Gastroesophageal sphincter (tissue), 4 donors: ENCODE measurements around the gene PRCP. TPM values are rescaled to one million over a fixed set of nuclear protein-coding genes. Genes with fewer than 3 reads are reported as not detected.
A peak's percentile ranks its signal among the peaks of the same experiment; 100 is the strongest.
"Not testable (repeated sequence)": the region's sequence is repeated elsewhere in the genome, so short reads cannot be mapped to it uniquely, and the experiment has no call there.

Source experiments
- ATAC-seq: fragments of 150-250 bp; one replicate; pipeline ENCODE4 v1.9.1; 2016; ENCODE audit warnings: mild to moderate bottlenecking, moderate library complexity
- H3K27ac ChIP-seq, 4 donors: fragments of 200-600 bp; sonication (generic) in 3 of 4; 1 replicate in 3 of 4; 2 replicates in 1 of 4; pipeline ENCODE4 v1.5.1; 2016 to 2019
- H3K27me3 ChIP-seq: fragments of 200-600 bp; sonication (generic); one replicate; pipeline ENCODE4 v1.5.1; 2019
- H3K36me3 ChIP-seq, 2 donors: fragments of 200-600 bp; sonication (generic); one replicate each; pipeline ENCODE4 v1.5.1; 2019; ENCODE audit warnings: control low read depth in 1 of 2
- H3K4me1 ChIP-seq, 3 donors: fragments of 200-600 bp; sonication (generic); 1 replicate in 2 of 3; 2 replicates in 1 of 3; pipeline ENCODE4 v1.5.1; 2016 to 2019; ENCODE audit warnings: control low read depth in 2 of 3
- H3K4me3 ChIP-seq, 2 donors: fragments of 200-600 bp; sonication (generic); one replicate each; pipeline ENCODE4 v1.5.1; 2019; ENCODE audit warnings: mild to moderate bottlenecking in 1 of 2, moderate library complexity in 1 of 2
- H3K9me3 ChIP-seq, 3 donors: fragments of 200-600 bp; sonication (generic); one replicate each; pipeline ENCODE4 v1.5.1; 2017 to 2019; ENCODE audit warnings: control low read depth in 2 of 3
- EP300 ChIP-seq: sonication (generic); formaldehyde crosslinking; IDR thresholded peaks from one replicate; pipeline ENCODE4 v1.6.1; 2017; ENCODE audit warnings: antibody characterized with exemption, mild to moderate bottlenecking
- POLR2A ChIP-seq, 2 donors: fragments of 450-650 bp; IDR thresholded peaks; one replicate each; pipeline ENCODE4 v1.6.1; 2017; ENCODE audit warnings: antibody characterized with exemption in 2 of 2, mild to moderate bottlenecking in 2 of 2, moderate library complexity in 1 of 2
- POLR2AphosphoS5 ChIP-seq: sonication (generic); formaldehyde crosslinking; IDR thresholded peaks from one replicate; pipeline ENCODE4 v1.6.1; 2017; ENCODE audit warnings: antibody characterized with exemption
- WGBS, 2 donors: methylation state at CpG; one replicate each; pipeline ENCODE4 v1.1.5; 2018; ENCODE audit warnings: low coverage in 1 of 2; 5-methylcytosine and 5-hydroxymethylcytosine counted together
- total RNA-seq, 4 donors: library from RNA; depleted of rRNA; stranded (reverse); fragments of >200 nt; gene quantifications; one replicate each; pipeline ENCODE4 v1.1.0, GENCODE V29; 2016
- TF ChIP-seq, protein P1 (sequence below), 4 experiments: fragments of 200-600 bp in 2 of 4; fragments of 450-650 bp in 2 of 4; sonication (generic) in 1 of 4; IDR thresholded peaks; one replicate each; pipeline ENCODE4 v1.5.1; 2017 to 2019; ENCODE audit warnings: antibody characterized with exemption in 4 of 4, mild to moderate bottlenecking in 2 of 4, moderate library complexity in 2 of 4

The PRCP gene
- total RNA-seq: 10 to 100 TPM; 22.8 to 62.2 (median 42.4) TPM

DNA sequence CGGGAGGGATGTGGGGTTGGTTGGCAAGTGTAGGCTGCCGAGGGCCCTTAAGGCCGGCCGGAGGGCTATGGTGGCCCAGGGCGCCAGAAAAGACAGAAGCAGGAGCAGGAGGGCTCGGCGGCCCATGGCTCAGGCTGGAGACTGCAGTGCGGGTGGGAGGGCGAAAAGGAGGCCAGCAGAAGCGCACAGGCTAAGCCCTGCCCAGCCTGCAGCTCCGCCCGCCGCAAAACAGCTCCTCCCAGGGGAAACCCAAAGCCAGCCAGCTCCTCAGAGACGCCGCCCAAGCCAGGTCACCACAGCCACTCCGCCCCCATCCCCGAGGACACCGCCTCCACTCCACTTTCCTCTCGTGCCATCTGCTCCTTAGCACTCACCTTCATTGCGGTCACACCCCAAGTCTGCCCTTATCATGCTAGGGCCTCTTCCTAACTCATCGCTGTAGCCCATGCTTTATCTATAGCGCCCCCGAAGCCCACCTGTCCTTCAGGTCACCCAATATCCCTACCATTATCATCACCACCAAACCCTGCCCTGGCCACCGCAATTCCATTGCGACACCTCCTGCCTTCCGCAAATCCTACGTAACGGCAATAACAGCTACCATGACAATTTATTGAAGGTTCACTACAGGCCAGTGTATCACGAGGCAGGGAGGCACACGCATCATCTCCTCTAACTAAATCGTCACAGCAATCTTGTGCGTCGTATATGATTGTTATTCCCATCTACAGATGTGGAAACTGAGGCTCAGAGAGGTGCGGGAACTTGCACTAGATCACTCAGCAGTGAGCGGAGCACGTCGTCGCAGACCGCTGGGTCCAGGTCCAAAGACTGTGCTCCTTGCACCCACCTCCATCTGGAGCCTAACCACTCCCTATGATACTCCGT lies at the start of gene PRCP:
PRCP (minus strand) TSS at position 154 of the 888 bp plus-strand sequence; CDS start at position 126, 28 bp downstream.
- peak within 1 kb of the TSS; percentile 91 to 98 (median 92) for H3K27ac ChIP-seq
- H3K4me1 ChIP-seq: peaks cover 3 to 31% (median 13%) of the 10 kb centered on the region in 3 donors
- no peaks in the 10 kb centered on the region for H3K27me3 ChIP-seq
- peak; percentile 92 for ATAC-seq
- no peaks in the 10 kb centered on the region for H3K36me3 ChIP-seq
- H3K9me3 ChIP-seq: no peaks in the 10 kb centered on the region
- peak within 1 kb of the TSS; percentile 72 to 77 for H3K4me3 ChIP-seq
- 0% methylated on average over 15 to 27 of the region's 40 CpGs for WGBS, 2 donors
- TF ChIP-seq POLR2A (IDR thresholded peaks at IDR 0.05) (peak; percentile 60 to 80), POLR2AphosphoS5 (peak; percentile 51), EP300 (no peak)
- TF ChIP-seq, protein P1, sequence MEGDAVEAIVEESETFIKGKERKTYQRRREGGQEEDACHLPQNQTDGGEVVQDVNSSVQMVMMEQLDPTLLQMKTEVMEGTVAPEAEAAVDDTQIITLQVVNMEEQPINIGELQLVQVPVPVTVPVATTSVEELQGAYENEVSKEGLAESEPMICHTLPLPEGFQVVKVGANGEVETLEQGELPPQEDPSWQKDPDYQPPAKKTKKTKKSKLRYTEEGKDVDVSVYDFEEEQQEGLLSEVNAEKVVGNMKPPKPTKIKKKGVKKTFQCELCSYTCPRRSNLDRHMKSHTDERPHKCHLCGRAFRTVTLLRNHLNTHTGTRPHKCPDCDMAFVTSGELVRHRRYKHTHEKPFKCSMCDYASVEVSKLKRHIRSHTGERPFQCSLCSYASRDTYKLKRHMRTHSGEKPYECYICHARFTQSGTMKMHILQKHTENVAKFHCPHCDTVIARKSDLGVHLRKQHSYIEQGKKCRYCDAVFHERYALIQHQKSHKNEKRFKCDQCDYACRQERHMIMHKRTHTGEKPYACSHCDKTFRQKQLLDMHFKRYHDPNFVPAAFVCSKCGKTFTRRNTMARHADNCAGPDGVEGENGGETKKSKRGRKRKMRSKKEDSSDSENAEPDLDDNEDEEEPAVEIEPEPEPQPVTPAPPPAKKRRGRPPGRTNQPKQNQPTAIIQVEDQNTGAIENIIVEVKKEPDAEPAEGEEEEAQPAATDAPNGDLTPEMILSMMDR (IDR thresholded peaks at IDR 0.05): peak in 1 of 4 experiments; percentile 32

DNA sequence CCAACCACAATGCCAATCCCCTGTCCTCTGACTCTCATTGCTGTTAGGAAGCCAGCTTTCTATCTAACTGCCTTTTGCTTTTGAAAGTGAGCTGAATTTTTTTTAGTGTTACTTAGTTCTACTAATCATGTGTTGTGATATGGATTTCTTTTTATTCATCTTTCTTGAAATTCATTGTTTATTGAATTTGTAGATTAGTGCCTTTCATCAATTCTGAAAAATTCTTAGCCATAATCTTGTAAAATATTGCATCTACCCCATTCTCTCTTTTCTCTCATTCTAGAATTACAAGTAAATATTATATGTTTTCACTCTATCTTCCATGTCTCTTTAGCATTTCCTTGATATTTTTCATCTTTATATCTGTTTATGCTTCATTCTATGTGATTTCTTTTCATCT lies 49.1 kb upstream of the PRCP start:
- no peak for TF ChIP-seq EP300
- Histone ChIP-seq H3K27ac (no peak overlapping the region), H3K27me3 (no peaks in the 10 kb centered on the region), H3K4me1 (no peaks in the 10 kb centered on the region), H3K4me3 (no peak overlapping the region), H3K9me3 (peaks cover 0 to 6% (median 0%) of the 10 kb centered on the region in 3 donors), H3K36me3 (no peaks in the 10 kb centered on the region)
- ATAC-seq: no peak

DNA sequence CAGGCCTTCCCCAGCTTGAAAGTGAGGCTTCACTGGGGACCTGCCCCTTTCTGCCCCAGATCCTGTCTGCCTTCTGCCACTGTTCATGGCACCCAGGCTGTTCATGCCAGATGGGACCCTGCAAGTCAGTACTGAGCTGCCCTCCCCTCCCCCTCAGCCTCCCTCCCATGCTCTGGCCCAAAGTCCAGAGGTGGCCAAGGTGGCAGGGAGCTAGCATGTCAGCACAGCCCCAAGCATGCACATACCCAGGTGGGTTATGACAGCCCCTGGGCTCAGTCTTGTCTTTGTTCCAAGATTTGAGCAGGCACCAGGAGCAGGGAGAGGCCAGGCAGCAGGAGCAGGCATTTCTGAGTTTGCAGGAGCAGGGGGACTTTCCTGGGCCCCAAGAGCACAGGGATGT lies 45.5 kb upstream of the PRCP start:
- Histone ChIP-seq H3K36me3 (no peaks in the 10 kb centered on the region), H3K27me3 (no peaks in the 10 kb centered on the region), H3K4me3 (no peak overlapping the region), H3K27ac (no peak overlapping the region), H3K9me3 (peaks cover 0 to 6% (median 0%) of the 10 kb centered on the region in 3 donors), H3K4me1 (no peaks in the 10 kb centered on the region)
- ATAC-seq: no peak
- no peak for TF ChIP-seq EP300
- no peak for TF ChIP-seq POLR2AphosphoS5
- TF ChIP-seq, protein P1 (IDR thresholded peaks at IDR 0.05): no peak
- TF ChIP-seq POLR2A (IDR thresholded peaks at IDR 0.05): no peak

DNA sequence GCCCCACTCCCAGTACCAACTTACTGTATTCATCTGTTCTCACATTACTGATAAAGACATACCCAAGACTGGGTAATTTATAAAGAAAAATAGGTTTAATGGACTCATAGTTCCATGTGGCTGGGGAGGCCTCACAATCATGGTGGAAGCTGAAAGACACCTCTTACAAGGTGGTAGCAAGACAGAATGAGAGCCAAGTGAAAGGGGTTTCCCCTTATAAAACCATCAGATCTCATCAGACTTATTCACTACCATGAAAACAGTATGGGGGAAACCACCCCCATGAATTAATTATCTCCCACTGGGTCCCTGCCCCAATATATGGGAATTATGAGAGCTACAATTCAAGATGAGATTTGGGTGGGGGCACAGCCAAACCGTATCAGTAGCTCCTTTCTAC lies 44.8 kb upstream of the PRCP start:
- not testable (repeated sequence) for H3K27ac ChIP-seq, H3K9me3 ChIP-seq, H3K27me3 ChIP-seq, H3K4me3 ChIP-seq, H3K36me3 ChIP-seq, ATAC-seq, H3K4me1 ChIP-seq
- 80% methylated on average over 1 of the region's 1 CpG; no CpG with 5 or more reads in 1 of the 2 donors for WGBS, 2 donors

DNA sequence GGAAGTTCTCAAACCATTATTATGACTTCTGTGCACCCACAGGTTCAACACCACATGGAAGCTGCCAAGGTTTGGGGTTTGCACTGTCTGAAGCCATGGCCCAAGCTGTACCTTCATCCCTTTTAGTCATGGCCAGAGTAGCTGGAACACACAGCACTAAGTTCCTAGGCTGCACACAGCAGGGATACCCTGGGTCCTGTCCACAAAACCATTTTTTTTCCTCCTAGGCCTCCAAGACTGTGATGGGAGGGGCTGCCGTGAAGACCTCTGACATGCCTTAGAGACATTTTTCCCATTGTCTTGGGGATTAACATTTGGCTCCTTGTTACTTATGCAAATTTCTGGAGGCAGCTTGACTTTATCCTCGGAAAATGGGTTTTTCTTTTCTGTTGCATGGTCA lies 44.0 kb upstream of the PRCP start:
- 76 to 85% methylated on average over 2 of the region's 2 CpGs for WGBS, 2 donors
- no peaks in the 10 kb centered on the region for H3K36me3 ChIP-seq
- TF ChIP-seq EP300: no peak
- TF ChIP-seq POLR2A (IDR thresholded peaks at IDR 0.05): no peak
- TF ChIP-seq, protein P1 (IDR thresholded peaks at IDR 0.05): no peak
- TF ChIP-seq POLR2AphosphoS5: no peak
- no peak for ATAC-seq
- H3K9me3 ChIP-seq: no peaks in the 10 kb centered on the region
- H3K4me3 ChIP-seq: no peak overlapping the region
- H3K27ac ChIP-seq: no peak overlapping the region
- no peaks in the 10 kb centered on the region for H3K27me3 ChIP-seq
- H3K4me1 ChIP-seq: no peaks in the 10 kb centered on the region

DNA sequence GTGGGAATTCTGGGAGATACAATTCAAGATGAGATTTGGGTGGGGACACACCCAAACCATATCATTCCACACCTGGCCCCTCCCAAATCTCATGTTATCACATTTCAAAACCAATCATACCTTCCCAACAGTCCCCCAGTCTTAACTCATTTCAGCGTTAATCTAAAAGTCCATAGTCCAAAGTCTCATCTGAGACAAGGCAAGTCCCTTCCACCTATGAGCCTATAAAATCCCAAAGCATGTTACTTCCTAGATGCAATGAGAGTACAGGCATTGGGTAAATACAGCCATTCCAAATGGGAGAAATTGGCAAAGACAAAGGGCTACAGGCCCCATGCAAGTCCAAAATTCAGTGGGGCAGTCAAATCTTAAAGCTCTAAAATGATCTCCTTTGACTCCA lies 43.2 kb upstream of the PRCP start:
- not testable (repeated sequence) for H3K36me3 ChIP-seq, H3K4me3 ChIP-seq, ATAC-seq, H3K27me3 ChIP-seq, H3K9me3 ChIP-seq, H3K27ac ChIP-seq, H3K4me1 ChIP-seq
- 100% methylated on average over 1 of the region's 1 CpG for WGBS, 2 donors
